Keratinocyte (primary cell): ENCODE results near the gene BRD3OS. TPM values are rescaled to one million over a fixed set of nuclear protein-coding genes. Genes with fewer than 3 reads are reported as not detected.

Experiments used
- DNase-seq: peaks from one replicate; pipeline ENCODE4 v3.0.0-alpha.2; 2011; ENCODE audit warnings: low read depth, missing footprints, low spot score
- FAIRE-seq: peaks from 2 replicates; lab custom pipeline; 2011; peaks lifted over from hg19 to GRCh38; lab: Jason Lieb, UNC
- H2AFZ ChIP-seq: 2 replicates; pipeline ENCODE4 v1.6.0; 2012; ENCODE audit warnings: low read length, control low read depth, inconsistent platforms; ENCODE audit not compliant: control insufficient read depth
- H3K27ac ChIP-seq: 2 replicates; pipeline ENCODE4 v1.5.1; 2011; ENCODE audit warnings: low read length; ENCODE audit not compliant: control insufficient read depth, insufficient read depth
- H3K27me3 ChIP-seq: 3 replicates; pipeline ENCODE4 v1.6.0; 2011; ENCODE audit warnings: low read length; ENCODE audit not compliant: control insufficient read depth, insufficient read depth; ENCODE audit errors: extremely low read depth
- H3K36me3 ChIP-seq, 2 experiments: 2 replicates in 1 of 2; 3 replicates in 1 of 2; pipeline ENCODE4 v1.5.1; 2011; ENCODE audit warnings: low read length in 2 of 2, mild to moderate bottlenecking in 1 of 2; ENCODE audit not compliant: control insufficient read depth in 2 of 2, insufficient read depth in 2 of 2; ENCODE audit errors: extremely low read depth in 1 of 2
- H3K4me1 ChIP-seq: 3 replicates; pipeline ENCODE4 v1.5.1; 2011; ENCODE audit warnings: low read length; ENCODE audit not compliant: control insufficient read depth, insufficient read depth; ENCODE audit errors: extremely low read depth
- H3K4me2 ChIP-seq: 3 replicates; pipeline ENCODE4 v1.6.0; 2011; ENCODE audit warnings: low read depth, low read length; ENCODE audit not compliant: control insufficient read depth, insufficient read depth; ENCODE audit errors: extremely low read depth
- H3K4me3 ChIP-seq, 3 experiments: fragments of 200-600 bp in 1 of 3; sonication (generic) in 1 of 3; 2 replicates in 2 of 3; 3 replicates in 1 of 3; pipeline ENCODE4 v1.5.1; 2011 to 2016; ENCODE audit warnings: low read length in 3 of 3, mild to moderate bottlenecking in 3 of 3, control low read depth in 2 of 3, inconsistent platforms in 1 of 3, low read depth in 1 of 3, mixed read lengths in 1 of 3, mixed run types in 1 of 3, moderate library complexity in 1 of 3; ENCODE audit not compliant: control insufficient read depth in 2 of 3, insufficient read depth in 2 of 3; ENCODE audit errors: extremely low read depth in 1 of 3
- H3K79me2 ChIP-seq: 2 replicates; pipeline ENCODE4 v1.6.0; 2012; ENCODE audit warnings: low read length; ENCODE audit not compliant: control insufficient read depth, insufficient read depth
- H3K9ac ChIP-seq: 3 replicates; pipeline ENCODE4 v1.6.0; 2011; ENCODE audit warnings: low read length; ENCODE audit not compliant: control insufficient read depth, insufficient read depth; ENCODE audit errors: extremely low read depth
- H3K9me1 ChIP-seq: 3 replicates; pipeline ENCODE4 v1.6.0; 2011; ENCODE audit warnings: low read length; ENCODE audit not compliant: control insufficient read depth, insufficient read depth; ENCODE audit errors: extremely low read depth
- H3K9me3 ChIP-seq: 2 replicates; pipeline ENCODE4 v1.5.1; 2012; ENCODE audit warnings: low read depth, low read length; ENCODE audit not compliant: control insufficient read depth
- H4K20me1 ChIP-seq: 3 replicates; pipeline ENCODE4 v1.6.0; 2011; ENCODE audit warnings: low read length; ENCODE audit not compliant: control insufficient read depth, insufficient read depth; ENCODE audit errors: extremely low read depth
- CTCF ChIP-seq, 3 experiments: IDR thresholded peaks in 1 of 3; conservative IDR thresholded peaks in 1 of 3; optimal IDR thresholded peaks in 1 of 3; 2 replicates in 2 of 3; 3 replicates in 1 of 3; pipeline versions ENCODE3 to v1.5.1; 2011; ENCODE audit warnings: low read length in 3 of 3, mild to moderate bottlenecking in 3 of 3, moderate library complexity in 2 of 3, control low read depth in 1 of 3, inconsistent platforms in 1 of 3; ENCODE audit not compliant: insufficient read depth in 2 of 3; ENCODE audit errors: extremely low read depth in 1 of 3
- EZH2 ChIP-seq: IDR thresholded peaks from one replicate; pipeline ENCODE4 v1.6.1; 2012; ENCODE audit warnings: inconsistent platforms, mild to moderate bottlenecking, low read length, moderate library complexity
- dilution Hi-C: fragments of 300-500 bp; cut with MboI; formaldehyde crosslinking; loops from one replicate; pipeline ENCODE4 v1.7.0; 2020; ENCODE audit warnings: low sequenced_read_pairs; ENCODE audit not compliant: extremely low pct_ligation_motif_present
- polyA plus RNA-seq, 5 experiments: library from polyadenylated mRNA; depleted of rRNA in 3 of 5; stranded (reverse) in 3 of 5; stranded (forward) in 1 of 5; unstranded in 1 of 5; fragments of >200 nt; gene quantifications; 1 replicate in 1 of 5; 2 replicates in 3 of 5; 3 replicates in 1 of 5; pipeline versions ENCODE4 v1.2.1 to v1.2.3, GENCODE V29; 2011 to 2012; ENCODE audit warnings: missing spikeins in 2 of 5, low read depth in 1 of 5, low replicate concordance in 1 of 5

BRD3OS gene
- polyA plus RNA-seq, 1 donor (not counting 4 experiments of a cell fraction or from before 2014, with no cell fraction given) = 8.5 TPM

GRCh38 chr9:133991214-133991921 is 33.9 kb upstream of the BRD3OS start:
- no peak for DNase-seq

GRCh38 chr9:133991964-133992779 is 33.1 kb upstream of the BRD3OS start, which contains the start of gene VAV2:
Gene VAV2 (minus strand): TSS chr9:133992324. CDS start chr9:133992278, 46 bp downstream.
- DNase-seq (no peak), FAIRE-seq (no peak)
- dilution Hi-C loops = no loop called here
- Histone ChIP-seq H3K9ac (peak within 1 kb of the TSS; percentile 88), H3K9me3 (no peaks in the 10 kb centered on the region), H3K27ac (peak within 1 kb of the TSS; percentile 82), H4K20me1 (peaks cover 23% of the 10 kb centered on the region), H3K9me1 (peaks cover 5% of the 10 kb centered on the region), H3K27me3 (peaks cover 9% of the 10 kb centered on the region), H3K79me2 (peaks cover 49% of the 10 kb centered on the region), H3K4me3 (peak within 1 kb of the TSS; percentile 56 to 84 (median 81)), H3K36me3 (peaks cover 0 to 3% of the 10 kb centered on the region in 2 experiments), H3K4me1 (peaks cover 25% of the 10 kb centered on the region), H2AFZ (peak within 1 kb of the TSS; percentile 79), H3K4me2 (peak within 1 kb of the TSS; percentile 99)
- TF ChIP-seq CTCF (optimal IDR thresholded peaks at IDR 0.05 in 1 of 3, IDR thresholded peaks at IDR 0.05 in 1 of 3, conservative IDR thresholded peaks at IDR 0.05 in 1 of 3; ENCODE audit: extremely low read depth in 1 of 3, insufficient read depth in 2 of 3, low read length in 3 of 3) = no peak
- TF ChIP-seq EZH2 = no peak

More at GRCh38 chr9:133991214-133991921, 33.9 kb upstream of the BRD3OS start:
- Histone ChIP-seq H2AFZ (no peak overlapping the region), H3K9me3 (no peaks in the 10 kb centered on the region), H3K9me1 (peaks cover 5% of the 10 kb centered on the region), H3K27me3 (peaks cover under 1% of the 10 kb centered on the region), H3K4me2 (peak overlapping the region; percentile 83), H3K79me2 (peaks cover 57% of the 10 kb centered on the region), H3K4me1 (peaks cover 25% of the 10 kb centered on the region), H3K36me3 (peaks cover 3% of the 10 kb centered on the region in 2 experiments), H3K27ac (peak overlapping the region; percentile 60), H4K20me1 (peaks cover 25% of the 10 kb centered on the region), H3K9ac (peak overlapping the region; percentile 80), H3K4me3 (peak overlapping the region; percentile 56 to 78 (median 75))
- dilution Hi-C loops = no loop called here
- FAIRE-seq = no peak
- TF ChIP-seq CTCF (optimal IDR thresholded peaks at IDR 0.05 in 1 of 3, IDR thresholded peaks at IDR 0.05 in 1 of 3, conservative IDR thresholded peaks at IDR 0.05 in 1 of 3; ENCODE audit: extremely low read depth in 1 of 3, insufficient read depth in 2 of 3, low read length in 3 of 3) (no peak), EZH2 (no peak)
